Measurements from ENCODE around the gene TMEM100.
A peak's percentile ranks its signal among the peaks of the same experiment; 100 is the strongest.

Gene TMEM100

GRCh38 chr17:55709984-55710383, 12.7 kb downstream of the TMEM100 start:
- TF ChIP-seq CTCF (IDR thresholded peaks at IDR 0.05; ENCODE audit: low read length, missing control alignments): no peak
- no peak overlapping the region for H3K4me3 ChIP-seq (replicated peaks; ENCODE audit: low read depth, low read length)

GRCh38 chr17:55709440-55709839, 13.2 kb downstream of the TMEM100 start:
- no peak for DNase-seq (ENCODE audit: low read depth)
- TF ChIP-seq CTCF (IDR thresholded peaks at IDR 0.05; ENCODE audit: low read length, missing control alignments): no peak
- no peak overlapping the region for H3K4me3 ChIP-seq (replicated peaks; ENCODE audit: low read depth, low read length)

More at GRCh38 chr17:55709984-55710383, 12.7 kb downstream of the TMEM100 start:
- DNase-seq (ENCODE audit: low read depth): no peak

- no peak for TF ChIP-seq CTCF (IDR thresholded peaks at IDR 0.05; ENCODE audit: low read length, missing control alignments)
- peak overlapping the region; percentile 10 for H3K4me3 ChIP-seq (replicated peaks; ENCODE audit: low read depth, low read length)
- DNase-seq (ENCODE audit: low read depth): no peak
Measured at GRCh38 chr17:55708175-55708974, 14.3 kb downstream of the TMEM100 start.

GRCh38 chr17:55706808-55707773, 15.6 kb downstream of the TMEM100 start:
- no peak overlapping the region for H3K4me3 ChIP-seq (replicated peaks; ENCODE audit: low read depth, low read length)
- TF ChIP-seq CTCF (IDR thresholded peaks at IDR 0.05; ENCODE audit: low read length, missing control alignments): no peak
- DNase-seq (ENCODE audit: low read depth): no peak

- no peak for DNase-seq (ENCODE audit: low read depth)
- no peak for TF ChIP-seq CTCF (IDR thresholded peaks at IDR 0.05; ENCODE audit: low read length, missing control alignments)
- H3K4me3 ChIP-seq (replicated peaks; ENCODE audit: low read depth, low read length): no peak overlapping the region
Measured at GRCh38 chr17:55705847-55706246, 16.8 kb downstream of the TMEM100 start.

GRCh38 chr17:55704401-55704800, 18.3 kb downstream of the TMEM100 start:
- no peak for DNase-seq (ENCODE audit: low read depth)
- H3K4me3 ChIP-seq (replicated peaks; ENCODE audit: low read depth, low read length): no peak overlapping the region
- no peak for TF ChIP-seq CTCF (IDR thresholded peaks at IDR 0.05; ENCODE audit: low read length, missing control alignments)

Data from fibroblast of pulmonary artery (primary cell).